Upper lobe of right lung (tissue), 1 donor: ENCODE results near the gene CSRNP2. TPM values are rescaled to one million over a fixed set of nuclear protein-coding genes. Genes with fewer than 3 reads are reported as not detected.
"Not testable (repeated sequence)": the region's sequence is repeated elsewhere in the genome, so short reads cannot be mapped to it uniquely, and the experiment has no call there.

Experiments used
- ATAC-seq: fragments of 200-7000 bp; cut with Tn5 transposase; one replicate; pipeline ENCODE4 v1.9.1; 2020; ENCODE audit warnings: mild to moderate bottlenecking, moderate library complexity
- DNase-seq: peaks from one replicate; pipeline ENCODE4 v3.0.0-alpha.2; 2020
- H3K27ac ChIP-seq: fragments of 200-600 bp; one replicate; pipeline ENCODE4 v1.8.0; 2022
- H3K27me3 ChIP-seq: fragments of 200-600 bp; one replicate; pipeline ENCODE4 v1.8.0; 2022; ENCODE audit warnings: mild to moderate bottlenecking
- H3K36me3 ChIP-seq: fragments of 200-600 bp; one replicate; pipeline ENCODE4 v1.8.0; 2022
- H3K4me1 ChIP-seq: fragments of 200-600 bp; one replicate; pipeline ENCODE4 v1.8.0; 2022
- H3K4me3 ChIP-seq: fragments of 200-600 bp; one replicate; pipeline ENCODE4 v1.8.0; 2022; ENCODE audit warnings: mild to moderate bottlenecking
- H3K9me3 ChIP-seq: fragments of 200-600 bp; one replicate; pipeline ENCODE4 v1.8.0; 2022
- CTCF ChIP-seq: fragments of 200-600 bp; IDR thresholded peaks from one replicate; pipeline ENCODE4 v1.8.0; 2022; ENCODE audit warnings: antibody characterized with exemption
- intact Hi-C: fragments of 100-400 bp; cut with DNase I; formaldehyde crosslinking; loops from one replicate; pipeline ENCODE4 v1.11.0; 2022
- total RNA-seq: library from RNA; stranded (reverse); fragmentation: NEBNext Ultra II Directional; extraction: Animal tissue kit (Norgen Biotek cat#: 25700); gene quantifications from one replicate; pipeline ENCODE4 v1.2.1, GENCODE V29; 2021
- donor health status: DM: no; HTN: yes; CAD: no; lungs with severe emphysema.

The CSRNP2 gene
- total RNA-seq, 1 donor from 2014 or later = 34.5 TPM

GRCh38 chr12:51082561-51083125 lies 753 bp downstream of the CSRNP2 start:
- peaks cover 13% of the 10 kb centered on the region for H3K4me1 ChIP-seq
- H3K27me3 ChIP-seq = no peaks in the 10 kb centered on the region
- H3K4me3 ChIP-seq = peak overlapping the region; percentile 94
- intact Hi-C loops = no loop called here
- H3K9me3 ChIP-seq = no peaks in the 10 kb centered on the region
- DNase-seq (no peak), ATAC-seq (no peak)
- H3K36me3 ChIP-seq = no peaks in the 10 kb centered on the region
- H3K27ac ChIP-seq = peak overlapping the region; percentile 89
- no peak for TF ChIP-seq CTCF

- H3K4me1 ChIP-seq = peaks cover 22% of the 10 kb centered on the region
- intact Hi-C loops = no loop called here
- no peaks in the 10 kb centered on the region for H3K27me3 ChIP-seq
- no peak overlapping the region for H3K4me3 ChIP-seq
- TF ChIP-seq CTCF = no peak
- no peak overlapping the region for H3K27ac ChIP-seq
- no peaks in the 10 kb centered on the region for H3K9me3 ChIP-seq
- ATAC-seq = no peak
- no peaks in the 10 kb centered on the region for H3K36me3 ChIP-seq
- DNase-seq = no peak
Observed at GRCh38 chr12:51081421-51081820, 2.0 kb downstream of the CSRNP2 start.

- H3K27ac ChIP-seq = no peak overlapping the region
- ATAC-seq = no peak
- TF ChIP-seq CTCF = no peak
- intact Hi-C loops = no loop called here
- no peak overlapping the region for H3K4me3 ChIP-seq
- H3K4me1 ChIP-seq = peaks cover 30% of the 10 kb centered on the region
- DNase-seq = no peak
- no peaks in the 10 kb centered on the region for H3K27me3 ChIP-seq
- H3K9me3 ChIP-seq = no peaks in the 10 kb centered on the region
- H3K36me3 ChIP-seq = no peaks in the 10 kb centered on the region
Observed at GRCh38 chr12:51080136-51080535, 3.3 kb downstream of the CSRNP2 start.

- H3K27ac ChIP-seq, H3K9me3 ChIP-seq, ATAC-seq, DNase-seq, intact Hi-C loops, H3K27me3 ChIP-seq, H3K36me3 ChIP-seq, H3K4me3 ChIP-seq: not testable (repeated sequence)
- H3K4me1 ChIP-seq = peaks cover 30% of the 10 kb centered on the region
Observed at GRCh38 chr12:51078866-51079265, 4.5 kb downstream of the CSRNP2 start.

GRCh38 chr12:51078346-51078745 lies 5.0 kb downstream of the CSRNP2 start:
- H3K27ac ChIP-seq, H3K27me3 ChIP-seq, ATAC-seq, intact Hi-C loops, H3K9me3 ChIP-seq, DNase-seq, H3K4me3 ChIP-seq: not testable (repeated sequence)
- Histone ChIP-seq H3K4me1 (peaks cover 27% of the 10 kb centered on the region), H3K36me3 (peaks cover 11% of the 10 kb centered on the region)

GRCh38 chr12:51077930-51078329 lies 5.5 kb downstream of the CSRNP2 start:
- H3K9me3 ChIP-seq = no peaks in the 10 kb centered on the region
- H3K4me1 ChIP-seq = peaks cover 27% of the 10 kb centered on the region
- H3K4me3 ChIP-seq = no peak overlapping the region
- DNase-seq = no peak
- intact Hi-C loops = no loop called here
- H3K27me3 ChIP-seq = no peaks in the 10 kb centered on the region
- ATAC-seq = peak; percentile 71
- TF ChIP-seq CTCF = no peak
- no peak overlapping the region for H3K27ac ChIP-seq
- H3K36me3 ChIP-seq = peaks cover 15% of the 10 kb centered on the region
